ENCODE data around the gene MTUS2. TPM values are rescaled to one million over a fixed set of nuclear protein-coding genes. Genes with fewer than 3 reads are reported as not detected.
A peak's percentile ranks its signal among the peaks of the same experiment; 100 is the strongest.
"Not testable (repeated sequence)": the region's sequence is repeated elsewhere in the genome, so short reads cannot be mapped to it uniquely, and the experiment has no call there.

MTUS2 gene
- total RNA-seq, 2 donors from 2014 or later = 1.9 to 4.9 TPM

DNA sequence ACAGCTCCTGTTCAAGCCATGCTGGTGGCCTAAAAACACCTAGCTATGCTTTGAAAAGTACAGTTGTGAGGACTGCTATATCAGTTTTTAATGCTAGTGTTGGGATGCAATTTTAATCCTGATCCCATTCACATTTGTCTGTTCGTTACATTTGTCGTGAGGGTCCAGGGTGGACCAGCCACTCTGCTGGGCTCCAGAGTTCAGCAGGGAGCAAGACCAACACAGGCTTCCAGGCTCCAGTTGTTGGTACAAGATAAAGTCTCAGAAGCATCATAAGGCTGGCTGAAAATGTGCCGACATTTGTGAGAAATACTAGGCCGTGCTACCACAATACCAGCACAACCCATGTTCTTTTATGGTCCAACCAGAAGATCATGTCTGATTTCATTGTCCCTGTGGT lies 564.7 kb downstream of the MTUS2 start:
- H3K9me3 ChIP-seq (ENCODE audit: control insufficient read depth, low read length, poor library complexity, severe bottlenecking) = no peaks in the 10 kb centered on the region
- Mint-ChIP-seq H3K27me3 (no peaks in the 10 kb centered on the region), H3K27ac (no peak overlapping the region), H3K4me1 (no peaks in the 10 kb centered on the region), H3K4me3 (no peak overlapping the region), H3K36me3 (ENCODE audit: low read depth) (no peaks in the 10 kb centered on the region)
- DNase-seq (no peak), ATAC-seq (no peak)

- no peaks in the 10 kb centered on the region for H3K9me3 ChIP-seq (ENCODE audit: control insufficient read depth, low read length, poor library complexity, severe bottlenecking)
- H3K4me1 Mint-ChIP-seq = no peaks in the 10 kb centered on the region
- no peaks in the 10 kb centered on the region for H3K27me3 Mint-ChIP-seq
- no peak for ATAC-seq
- no peaks in the 10 kb centered on the region for H3K36me3 Mint-ChIP-seq (ENCODE audit: low read depth)
- no peak for DNase-seq
- H3K4me3 Mint-ChIP-seq = no peak overlapping the region
- no peak overlapping the region for H3K27ac Mint-ChIP-seq
These were observed 566.1 kb downstream of the MTUS2 start for GRCh38 chr13:29386246-29386645.

GRCh38 chr13:29390598-29390997 lies 570.5 kb downstream of the MTUS2 start:
- ATAC-seq; DNase-seq; H3K27ac Mint-ChIP-seq; H3K4me1 Mint-ChIP-seq; H3K4me3 Mint-ChIP-seq; H3K36me3 Mint-ChIP-seq (ENCODE audit: low read depth); H3K9me3 ChIP-seq (ENCODE audit: control insufficient read depth, low read length, poor library complexity, severe bottlenecking): not testable (repeated sequence)
- H3K27me3 Mint-ChIP-seq = peaks cover 31% of the 10 kb centered on the region

DNA sequence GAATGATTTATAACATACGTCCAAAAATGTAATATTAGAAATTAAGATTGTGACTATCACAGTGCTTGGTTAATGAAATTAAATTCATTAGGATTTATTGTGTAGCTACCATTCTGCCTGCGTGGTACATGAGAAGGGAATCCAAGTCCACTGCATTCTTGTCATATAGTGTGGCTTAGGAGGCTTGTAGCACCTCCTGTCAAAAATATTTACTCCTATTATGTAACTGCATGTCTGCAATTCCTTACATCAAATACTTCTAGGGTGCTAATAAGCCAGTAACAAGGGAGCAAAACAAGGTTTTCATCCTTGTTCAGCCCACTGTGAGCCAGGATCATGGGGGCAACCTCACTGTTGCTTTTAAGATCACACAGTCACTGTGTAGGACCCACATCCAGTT lies 576.3 kb downstream of the MTUS2 start:
- Mint-ChIP-seq H3K4me3 (no peak overlapping the region), H3K4me1 (peaks cover 3% of the 10 kb centered on the region), H3K27me3 (peaks cover 45% of the 10 kb centered on the region), H3K27ac (no peak overlapping the region), H3K36me3 (ENCODE audit: low read depth) (peaks cover 3% of the 10 kb centered on the region)
- ATAC-seq (no peak), DNase-seq (no peak)
- no peaks in the 10 kb centered on the region for H3K9me3 ChIP-seq (ENCODE audit: control insufficient read depth, low read length, poor library complexity, severe bottlenecking)

DNA sequence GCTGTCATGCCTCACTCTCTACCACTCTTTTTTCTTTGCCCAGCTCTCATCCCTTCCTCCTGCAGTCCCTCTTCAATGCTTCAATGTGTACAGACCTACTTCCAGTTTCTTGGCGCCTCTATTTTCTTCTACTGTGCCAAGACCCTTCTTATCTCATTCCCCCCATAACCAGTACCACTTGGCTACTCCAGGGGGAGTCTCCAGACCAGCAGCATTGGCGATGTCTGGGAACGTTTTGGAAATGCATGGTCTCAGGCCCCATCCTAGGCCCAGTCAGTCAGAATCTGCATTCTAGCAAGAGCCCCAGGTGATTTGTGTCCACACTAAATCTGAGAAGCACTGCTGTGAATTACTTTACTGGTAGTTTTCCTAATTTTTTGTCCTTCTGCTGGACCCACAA lies 577.1 kb downstream of the MTUS2 start:
- DNase-seq (no peak), ATAC-seq (no peak)
- Mint-ChIP-seq H3K27ac (no peak overlapping the region), H3K4me3 (no peak overlapping the region), H3K27me3 (peaks cover 43% of the 10 kb centered on the region), H3K4me1 (peaks cover under 1% of the 10 kb centered on the region), H3K36me3 (ENCODE audit: low read depth) (peaks cover 3% of the 10 kb centered on the region)
- H3K9me3 ChIP-seq (ENCODE audit: control insufficient read depth, low read length, poor library complexity, severe bottlenecking) = no peaks in the 10 kb centered on the region

- H3K9me3 ChIP-seq (ENCODE audit: control insufficient read depth, low read length, poor library complexity, severe bottlenecking) = no peaks in the 10 kb centered on the region
- DNase-seq (no peak), ATAC-seq (no peak)
- no peaks in the 10 kb centered on the region for H3K36me3 Mint-ChIP-seq (ENCODE audit: low read depth)
- H3K4me3 Mint-ChIP-seq = no peak overlapping the region
- H3K27ac Mint-ChIP-seq = no peak overlapping the region
- H3K4me1 Mint-ChIP-seq = peaks cover 3% of the 10 kb centered on the region
- peaks cover 8% of the 10 kb centered on the region for H3K27me3 Mint-ChIP-seq
These were observed 582.1 kb downstream of the MTUS2 start for GRCh38 chr13:29402166-29402636.

DNA sequence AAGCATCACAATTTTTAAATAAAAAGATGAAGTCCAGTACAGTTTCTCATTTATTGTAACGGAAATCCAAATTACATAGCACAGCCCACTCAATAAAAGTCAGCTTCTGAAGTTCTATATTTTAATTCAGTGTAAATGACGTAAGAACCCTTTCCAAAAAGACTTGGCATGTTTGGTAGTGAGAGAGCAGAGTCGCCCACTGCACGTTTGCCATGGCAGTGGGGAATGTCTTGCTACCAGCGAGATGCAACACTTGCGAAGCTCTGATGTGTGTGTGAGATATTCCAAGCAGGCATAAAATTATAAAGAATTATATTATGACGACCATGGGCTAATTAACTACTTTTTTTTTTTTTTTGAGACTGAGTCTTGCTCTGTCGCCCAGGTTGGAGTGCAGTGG lies 585.3 kb downstream of the MTUS2 start:
- no peak overlapping the region for H3K4me3 Mint-ChIP-seq
- peaks cover 2% of the 10 kb centered on the region for H3K36me3 Mint-ChIP-seq (ENCODE audit: low read depth)
- ATAC-seq (no peak), DNase-seq (no peak)
- H3K4me1 Mint-ChIP-seq = peaks cover 3% of the 10 kb centered on the region
- no peak overlapping the region for H3K27ac Mint-ChIP-seq
- no peaks in the 10 kb centered on the region for H3K9me3 ChIP-seq (ENCODE audit: control insufficient read depth, low read length, poor library complexity, severe bottlenecking)
- peaks cover 6% of the 10 kb centered on the region for H3K27me3 Mint-ChIP-seq

DNA sequence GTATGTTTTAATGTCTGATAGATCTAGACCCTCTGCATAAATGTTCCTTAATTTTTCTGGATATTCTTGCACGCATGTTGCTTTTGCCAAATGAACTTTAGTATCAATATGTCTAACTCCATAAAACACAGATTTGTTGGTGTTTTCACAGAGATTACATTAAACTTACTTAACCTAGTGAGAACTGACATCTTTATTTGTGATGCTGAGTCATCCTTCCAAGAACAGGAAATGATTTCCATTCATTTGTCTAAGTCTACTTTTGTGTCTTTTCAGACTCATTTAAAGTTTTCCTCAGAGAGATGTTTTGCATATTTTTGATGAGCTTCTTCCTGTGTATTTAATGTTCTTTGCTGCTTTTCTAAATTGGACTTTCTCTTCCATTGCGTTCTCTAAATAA lies 591.3 kb downstream of the MTUS2 start:
- Mint-ChIP-seq H3K36me3 (ENCODE audit: low read depth) (peaks cover 2% of the 10 kb centered on the region), H3K27me3 (no peaks in the 10 kb centered on the region), H3K27ac (no peak overlapping the region), H3K4me1 (no peaks in the 10 kb centered on the region), H3K4me3 (no peak overlapping the region)
- no peak for ATAC-seq
- no peak for DNase-seq
- no peaks in the 10 kb centered on the region for H3K9me3 ChIP-seq (ENCODE audit: control insufficient read depth, low read length, poor library complexity, severe bottlenecking)

GRCh38 chr13:29418026-29418425 lies 597.9 kb downstream of the MTUS2 start:
- Mint-ChIP-seq H3K27ac (no peak overlapping the region), H3K4me3 (no peak overlapping the region), H3K4me1 (no peaks in the 10 kb centered on the region), H3K27me3 (peaks cover 36% of the 10 kb centered on the region), H3K36me3 (ENCODE audit: low read depth) (peaks cover under 1% of the 10 kb centered on the region)
- ATAC-seq = no peak
- DNase-seq = no peak
- H3K9me3 ChIP-seq (ENCODE audit: control insufficient read depth, low read length, poor library complexity, severe bottlenecking) = no peaks in the 10 kb centered on the region

- H3K9me3 ChIP-seq (ENCODE audit: control insufficient read depth, low read length, poor library complexity, severe bottlenecking) = no peaks in the 10 kb centered on the region
- H3K36me3 Mint-ChIP-seq (ENCODE audit: low read depth) = peaks cover 3% of the 10 kb centered on the region
- H3K4me3 Mint-ChIP-seq = no peak overlapping the region
- DNase-seq (no peak), ATAC-seq (no peak)
- no peaks in the 10 kb centered on the region for H3K4me1 Mint-ChIP-seq
- H3K27ac Mint-ChIP-seq = no peak overlapping the region
- peaks cover 59% of the 10 kb centered on the region for H3K27me3 Mint-ChIP-seq
These were observed 601.0 kb downstream of the MTUS2 start for GRCh38 chr13:29421118-29421517.

DNA sequence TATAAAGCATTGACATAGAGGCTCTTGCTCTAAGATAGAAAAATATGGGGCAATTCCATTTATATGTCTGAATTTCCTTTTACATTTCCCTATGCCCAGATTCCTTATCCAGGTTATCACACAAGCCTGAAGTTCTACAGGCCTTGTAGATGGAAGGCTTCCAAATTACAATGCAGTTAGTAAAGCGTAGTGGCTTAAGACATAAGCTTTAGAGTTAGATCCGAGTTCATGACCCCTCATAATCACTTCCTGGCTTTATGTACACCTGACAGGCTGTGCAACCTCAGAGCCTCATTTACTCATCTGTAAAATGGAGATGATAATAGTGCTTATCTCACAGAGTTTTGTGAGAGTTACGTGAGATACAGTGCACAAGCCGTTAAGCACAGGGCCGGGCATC lies 601.9 kb downstream of the MTUS2 start:
- H3K4me3 Mint-ChIP-seq = no peak overlapping the region
- H3K4me1 Mint-ChIP-seq = no peaks in the 10 kb centered on the region
- no peak overlapping the region for H3K27ac Mint-ChIP-seq
- H3K27me3 Mint-ChIP-seq = peaks cover 68% of the 10 kb centered on the region
- DNase-seq = no peak
- peaks cover 3% of the 10 kb centered on the region for H3K36me3 Mint-ChIP-seq (ENCODE audit: low read depth)
- H3K9me3 ChIP-seq (ENCODE audit: control insufficient read depth, low read length, poor library complexity, severe bottlenecking) = no peaks in the 10 kb centered on the region
- no peak for ATAC-seq

DNA sequence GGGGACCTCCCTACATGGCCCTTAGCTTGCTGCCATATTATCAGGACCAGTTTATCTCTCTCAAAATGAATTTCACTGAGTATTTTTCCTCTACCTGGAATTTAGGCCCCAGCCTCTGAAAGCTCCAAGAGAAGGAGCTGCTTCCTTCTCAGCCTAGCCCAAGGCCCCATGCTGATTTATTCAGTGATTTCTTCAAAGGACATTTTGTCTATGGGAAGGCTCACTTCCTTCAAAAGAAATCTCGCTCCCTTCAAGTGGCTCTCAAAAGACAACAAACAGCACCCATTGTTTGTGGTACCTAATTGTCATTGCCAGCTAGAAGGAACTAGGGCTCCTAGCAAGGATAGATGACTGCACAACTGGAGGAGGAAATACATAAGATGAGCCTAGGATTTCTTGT lies 602.9 kb downstream of the MTUS2 start:
- Mint-ChIP-seq H3K36me3 (ENCODE audit: low read depth) (peaks cover 3% of the 10 kb centered on the region), H3K27me3 (peaks cover 68% of the 10 kb centered on the region), H3K4me1 (no peaks in the 10 kb centered on the region), H3K4me3 (no peak overlapping the region), H3K27ac (no peak overlapping the region)
- ATAC-seq (no peak), DNase-seq (no peak)
- H3K9me3 ChIP-seq (ENCODE audit: control insufficient read depth, low read length, poor library complexity, severe bottlenecking) = no peaks in the 10 kb centered on the region

DNA sequence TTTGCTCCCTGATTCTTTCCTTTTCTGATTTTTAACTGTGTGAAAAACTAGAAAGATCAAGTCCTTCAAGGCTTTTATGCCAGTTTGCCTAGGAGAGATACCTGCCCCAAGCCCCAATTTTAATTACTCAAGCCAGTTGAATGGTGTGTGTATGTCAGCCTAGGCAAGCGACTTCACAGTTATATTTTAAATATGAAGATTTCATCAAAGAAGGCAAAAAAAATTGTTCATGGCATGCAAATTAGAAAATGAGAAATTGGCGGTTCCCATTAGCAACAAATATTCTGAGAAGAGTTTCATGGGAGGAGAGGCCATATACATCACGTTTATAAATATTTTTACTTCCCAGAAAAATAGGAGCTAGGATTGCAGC lies 607.8 kb downstream of the MTUS2 start:
- Mint-ChIP-seq H3K36me3 (ENCODE audit: low read depth) (peaks cover 3% of the 10 kb centered on the region), H3K4me1 (peaks cover 5% of the 10 kb centered on the region)
- DNase-seq = no peak

DNA sequence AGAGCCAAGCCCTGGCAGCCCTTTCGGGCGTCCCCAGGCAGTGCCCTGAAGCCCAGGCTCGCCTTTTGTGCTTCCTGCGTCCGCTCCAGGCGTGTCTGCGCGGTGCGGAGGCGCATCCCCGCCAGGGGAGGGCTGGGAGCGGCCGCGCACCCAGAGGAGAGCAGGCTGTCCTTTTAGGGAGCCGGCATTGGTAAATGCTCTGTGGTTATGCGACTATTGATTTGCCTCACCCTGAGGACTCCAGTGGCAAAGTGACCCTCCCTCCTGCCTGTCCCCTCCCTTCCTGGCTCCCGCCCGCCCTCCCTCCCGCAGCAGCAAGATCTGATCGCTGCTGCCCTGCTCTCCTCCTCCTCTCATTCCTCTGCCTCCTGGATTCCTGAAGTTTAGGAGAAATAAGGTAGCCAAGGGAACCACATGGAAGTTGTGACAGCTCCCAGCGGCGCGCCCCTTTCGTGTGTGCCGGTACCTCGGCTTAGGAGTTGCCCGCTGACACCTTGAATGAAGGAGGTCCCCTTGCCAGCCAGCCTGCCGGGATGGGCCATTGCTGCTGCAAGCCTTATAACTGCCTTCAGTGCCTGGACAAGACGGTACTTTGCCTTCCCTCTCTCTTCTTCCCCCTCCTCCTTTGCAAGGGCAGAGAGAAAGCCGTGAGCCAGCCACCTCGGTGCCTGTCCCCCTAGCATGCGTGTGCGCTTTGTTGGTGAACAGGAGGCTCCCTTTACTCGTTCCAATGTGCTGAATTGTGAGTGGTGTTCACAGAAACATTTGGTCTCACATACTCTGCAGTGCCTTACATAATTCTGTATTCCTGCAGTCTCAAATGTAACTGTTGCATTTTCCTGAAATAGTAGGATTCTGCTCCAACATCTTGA lies 608.4 kb downstream of the MTUS2 start:
- H3K27me3 Mint-ChIP-seq = peaks cover 62% of the 10 kb centered on the region
- DNase-seq (no peak), ATAC-seq (no peak)
- H3K27ac Mint-ChIP-seq = no peak overlapping the region
- peaks cover 5% of the 10 kb centered on the region for H3K4me1 Mint-ChIP-seq
- H3K36me3 Mint-ChIP-seq (ENCODE audit: low read depth) = no peaks in the 10 kb centered on the region
- H3K4me3 Mint-ChIP-seq = peak overlapping the region; percentile 74
- H3K9me3 ChIP-seq (ENCODE audit: control insufficient read depth, low read length, poor library complexity, severe bottlenecking) = no peaks in the 10 kb centered on the region

More for the DNA sequence above, 607.8 kb downstream of the MTUS2 start:
- H3K27ac Mint-ChIP-seq = no peak overlapping the region
- H3K9me3 ChIP-seq (ENCODE audit: control insufficient read depth, low read length, poor library complexity, severe bottlenecking) = no peaks in the 10 kb centered on the region
- H3K4me3 Mint-ChIP-seq = no peak overlapping the region
- no peak for ATAC-seq
- peaks cover 61% of the 10 kb centered on the region for H3K27me3 Mint-ChIP-seq
